GM21447 (cell line): Measurements from ENCODE around the gene HMGCS2.
"Not testable (repeated sequence)": the region's sequence is repeated elsewhere in the genome, so short reads cannot be mapped to it uniquely, and the experiment has no call there.

Experiments used
- ATAC-seq: cut with Tn5 transposase; IDR thresholded peaks from one replicate; pipeline ENCODE4 v1.9.1; 2021; ENCODE audit not compliant: unreplicated experiment

Gene HMGCS2

DNA sequence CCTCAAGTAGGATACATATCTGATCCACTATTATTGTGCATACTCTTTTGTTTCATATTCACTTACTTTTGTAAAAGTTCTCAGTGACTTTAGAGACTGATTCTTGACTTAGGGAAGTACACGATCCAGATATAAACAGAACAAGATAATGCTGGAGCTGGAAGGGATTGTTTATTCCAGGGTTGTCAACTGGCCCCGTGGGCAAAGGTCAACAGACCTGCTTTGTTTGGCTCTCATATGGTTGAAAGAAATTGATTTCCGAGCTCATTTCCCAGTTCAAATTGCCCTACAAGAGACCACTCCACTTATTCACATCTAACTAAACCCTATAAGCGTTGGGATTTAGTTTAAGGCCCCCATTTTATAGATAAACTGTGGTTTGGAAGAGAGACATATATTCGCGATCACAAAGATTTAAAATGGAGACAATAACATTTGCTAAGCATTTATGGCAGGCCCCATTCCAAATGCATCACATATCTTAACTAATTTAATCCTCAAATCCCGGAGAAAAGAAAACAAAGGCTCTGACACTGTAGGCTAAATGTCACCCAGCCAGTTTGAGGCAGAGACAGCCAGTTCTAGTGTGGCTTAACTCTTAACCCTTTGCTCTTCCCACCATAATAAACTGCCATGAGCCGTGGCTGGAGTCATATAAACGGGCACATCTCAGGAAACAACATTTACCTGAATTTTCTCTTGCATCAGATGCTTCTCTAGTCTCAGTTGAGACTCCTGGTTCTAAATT is 21.9 kb upstream of the HMGCS2 start:
- ATAC-seq, result no peak

GRCh38 chr1:119787776-119788175 is 19.1 kb upstream of the HMGCS2 start:
- ATAC-seq, result no peak

DNA sequence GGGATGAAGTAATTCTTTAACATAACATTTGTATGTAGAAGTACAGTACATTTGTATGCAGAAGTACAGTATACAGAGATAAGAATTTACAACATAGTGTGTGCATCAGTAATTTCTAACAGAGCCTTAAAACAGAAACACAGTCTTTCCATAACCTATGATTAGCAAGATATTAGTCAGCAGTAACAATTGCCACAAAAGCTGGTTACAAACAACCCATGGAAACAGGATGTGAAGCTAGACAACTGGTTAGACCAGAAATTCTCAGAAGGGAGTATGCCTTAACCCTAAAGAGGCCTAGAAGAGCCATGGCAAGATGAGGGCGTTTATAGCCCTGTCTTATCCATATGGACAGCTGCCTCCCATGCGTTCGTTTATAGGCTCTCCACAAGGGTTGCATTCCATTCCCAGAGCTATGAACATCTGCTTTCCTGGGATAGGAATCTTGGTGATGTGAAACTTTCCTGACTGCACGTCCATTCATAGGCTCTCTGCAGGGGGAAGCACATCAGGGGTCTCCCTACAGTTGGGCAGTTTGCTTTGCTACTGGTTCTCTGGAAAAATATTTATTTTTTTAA is 17.9 kb upstream of the HMGCS2 start:
- ATAC-seq, result not testable (repeated sequence)

GRCh38 chr1:119786046-119786445 is 17.3 kb upstream of the HMGCS2 start:
- ATAC-seq, result not testable (repeated sequence)

- no peak for ATAC-seq
These were observed 15.6 kb upstream of the HMGCS2 start for GRCh38 chr1:119784191-119784781.

- ATAC-seq, result no peak
These were observed 14.9 kb upstream of the HMGCS2 start for GRCh38 chr1:119783354-119784185.

DNA sequence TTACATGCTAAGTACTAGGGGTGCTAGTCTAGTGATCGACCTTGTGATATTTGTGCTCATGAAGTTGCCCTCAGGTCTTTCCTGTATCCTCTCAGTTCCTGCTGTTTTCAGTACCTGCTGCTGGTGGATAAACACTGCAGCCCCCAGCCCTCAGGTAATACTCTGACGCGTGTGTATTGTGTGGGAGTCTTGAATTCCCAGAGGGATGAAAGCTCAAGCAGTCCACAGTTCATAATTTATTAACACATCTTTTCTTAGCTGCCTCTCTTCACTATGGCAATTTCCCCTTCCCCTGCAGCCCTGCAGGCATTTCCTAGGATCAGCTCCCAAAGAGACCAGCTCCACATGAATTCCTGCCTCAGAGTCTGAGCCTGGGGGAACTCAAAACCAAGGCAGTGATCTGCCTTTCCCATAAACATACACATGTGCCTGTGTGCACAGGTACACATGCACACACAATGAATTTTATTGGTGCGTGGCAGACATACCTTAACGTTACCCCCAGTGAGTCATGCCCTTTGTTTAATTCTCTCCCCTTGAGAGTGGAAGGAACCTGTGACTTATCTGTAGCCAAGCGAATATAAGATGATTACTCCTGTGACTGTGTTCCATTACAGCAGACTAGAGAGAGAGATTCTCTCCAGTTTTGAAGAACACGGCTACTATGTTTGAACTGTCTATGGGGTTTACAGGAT is 14.1 kb upstream of the HMGCS2 start:
- no peak for ATAC-seq

GRCh38 chr1:119781434-119782210 is 12.9 kb upstream of the HMGCS2 start:
- ATAC-seq, result no peak

- no peak for ATAC-seq
These were observed 11.2 kb upstream of the HMGCS2 start for GRCh38 chr1:119779869-119780356.

DNA sequence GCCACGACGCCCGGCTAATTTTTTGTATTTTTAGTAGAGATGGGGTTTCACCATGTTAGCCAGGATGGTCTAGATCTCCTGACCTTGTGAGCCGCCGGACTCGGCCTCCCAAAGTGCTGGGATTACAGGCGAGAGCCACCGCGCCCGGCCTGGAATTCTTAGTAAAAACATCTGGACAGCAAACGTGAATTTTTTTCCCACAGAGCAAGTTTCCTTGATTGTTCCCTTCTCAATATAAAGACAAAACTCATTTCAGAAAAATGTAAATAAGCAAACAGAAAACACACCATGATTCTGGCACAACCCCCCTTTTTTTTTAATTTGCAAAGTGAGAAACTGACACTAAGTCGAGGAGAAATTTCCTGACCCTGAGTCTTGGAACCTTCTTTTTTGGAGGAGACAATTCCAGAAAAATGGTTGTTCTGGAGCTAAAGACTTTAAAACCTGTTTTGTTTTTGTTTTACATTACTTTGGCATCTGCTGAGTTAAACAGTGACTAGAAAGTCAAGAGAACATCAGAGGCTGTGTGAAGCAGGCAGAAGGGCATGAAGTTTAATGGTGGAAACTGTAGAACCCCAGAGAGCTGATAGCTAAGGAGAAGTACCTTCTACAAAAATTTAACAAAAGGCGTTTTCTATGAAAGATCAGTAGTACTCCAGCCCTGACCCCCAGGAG is 10.3 kb upstream of the HMGCS2 start:
- no peak for ATAC-seq

DNA sequence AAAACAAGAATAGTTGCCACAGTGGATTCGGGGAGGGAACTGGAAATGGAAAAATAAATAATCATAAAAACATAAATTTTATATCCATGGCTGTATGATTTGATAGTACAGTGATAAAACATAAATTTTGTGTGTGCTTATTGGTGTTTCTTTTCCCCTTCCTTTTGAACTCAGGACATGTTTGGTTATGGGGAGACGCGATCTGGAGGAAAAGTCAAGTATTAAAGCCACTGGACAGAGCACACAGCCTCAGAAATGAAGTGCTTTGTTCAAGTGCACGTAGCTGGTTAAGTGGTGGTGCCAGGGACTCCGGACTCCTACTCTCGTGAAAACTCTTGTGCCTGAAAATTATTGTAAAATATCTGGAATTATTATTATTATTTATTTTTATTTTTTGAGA is 9.7 kb upstream of the HMGCS2 start:
- no peak for ATAC-seq

- no peak for ATAC-seq
These were observed 6.2 kb upstream of the HMGCS2 start for GRCh38 chr1:119774746-119775490.

GRCh38 chr1:119773711-119774241 is 5.1 kb upstream of the HMGCS2 start:
- ATAC-seq, result no peak

DNA sequence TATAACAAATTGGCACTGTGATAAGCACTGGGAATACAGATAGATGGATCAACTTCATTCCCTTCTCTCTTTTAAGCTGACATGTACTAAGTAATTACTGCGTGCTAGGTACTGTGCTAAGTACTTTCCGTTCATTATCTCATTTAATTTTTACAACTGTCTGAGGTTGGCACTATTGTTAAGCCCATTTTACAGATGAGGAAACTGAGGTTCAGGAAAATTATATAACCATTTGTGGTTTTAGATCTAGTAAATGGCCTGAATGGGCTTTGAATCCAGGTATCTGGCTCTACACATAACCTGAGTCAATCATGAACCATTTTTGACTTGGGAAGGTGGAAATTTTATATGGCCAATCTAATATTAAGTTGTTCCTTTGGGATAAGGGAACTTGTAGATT is 3.6 kb upstream of the HMGCS2 start:
- ATAC-seq, result no peak

- no peak for ATAC-seq
These were observed 3.1 kb upstream of the HMGCS2 start for GRCh38 chr1:119771770-119772169.

- no peak for ATAC-seq
These were observed 2.3 kb upstream of the HMGCS2 start for GRCh38 chr1:119771016-119771415.

- ATAC-seq, result no peak
These were observed 1.2 kb downstream of the HMGCS2 start for GRCh38 chr1:119767486-119767885.

GRCh38 chr1:119766374-119766794 is 2.3 kb downstream of the HMGCS2 start:
- ATAC-seq, result no peak
